ENCODE data around the gene DNALI1.

Gene DNALI1

GRCh38 chr1:37560401-37561132, 3.8 kb downstream of the DNALI1 start:
- TF ChIP-seq ZFP3 (CRISPR knock-in tag; IDR thresholded peaks at IDR 0.05): no peak
- TF ChIP-seq SNAI2 (CRISPR knock-in tag; IDR thresholded peaks at IDR 0.05): no peak
- no peak for TF ChIP-seq GLIS3 (CRISPR knock-in tag; IDR thresholded peaks at IDR 0.05)
- TF ChIP-seq ZFP30 (CRISPR knock-in tag; IDR thresholded peaks at IDR 0.05): no peak
- TF ChIP-seq POU6F1 (CRISPR knock-in tag; IDR thresholded peaks at IDR 0.05; ENCODE audit: borderline replicate concordance, low read depth): no peak
- TF ChIP-seq ZNF70 (CRISPR knock-in tag; IDR thresholded peaks at IDR 0.05): no peak
- no peak for TF ChIP-seq ESRRG (CRISPR knock-in tag; IDR thresholded peaks at IDR 0.05)
- TF ChIP-seq TCF4 (CRISPR knock-in tag; IDR thresholded peaks at IDR 0.05; ENCODE audit: borderline replicate concordance): no peak
- TF ChIP-seq ARNTL (CRISPR knock-in tag; IDR thresholded peaks at IDR 0.05; ENCODE audit: borderline replicate concordance, low read depth): no peak
- no peak for TF ChIP-seq ZNF565 (CRISPR knock-in tag; conservative IDR thresholded peaks at IDR 0.05; ENCODE audit: low read depth)
- no peak for ATAC-seq

GRCh38 chr1:37561133-37562132, 4.7 kb downstream of the DNALI1 start:
- no peak for TF ChIP-seq PATZ1 (CRISPR knock-in tag; IDR thresholded peaks at IDR 0.05; ENCODE audit: borderline replicate concordance)
- TF ChIP-seq ZFP30 (CRISPR knock-in tag; IDR thresholded peaks at IDR 0.05): no peak
- TF ChIP-seq ZFP3 (CRISPR knock-in tag; IDR thresholded peaks at IDR 0.05): no peak
- TF ChIP-seq TSHZ2 (CRISPR knock-in tag; IDR thresholded peaks at IDR 0.05): no peak
- no peak for TF ChIP-seq ZC3H10 (CRISPR knock-in tag; IDR thresholded peaks at IDR 0.05)
- peak; percentile 79 for ATAC-seq

GRCh38 chr1:37562984-37563383, 6.2 kb downstream of the DNALI1 start:
- no peak for ATAC-seq
- TF ChIP-seq ISL1 (CRISPR knock-in tag; IDR thresholded peaks at IDR 0.05) (no peak), ZNF8 (CRISPR knock-in tag; IDR thresholded peaks at IDR 0.05) (no peak), TCF4 (CRISPR knock-in tag; IDR thresholded peaks at IDR 0.05; ENCODE audit: borderline replicate concordance) (no peak), POU6F1 (CRISPR knock-in tag; IDR thresholded peaks at IDR 0.05; ENCODE audit: borderline replicate concordance, low read depth) (no peak), CREB5 (CRISPR knock-in tag; IDR thresholded peaks at IDR 0.05; ENCODE audit: low read depth) (no peak), ZNF565 (CRISPR knock-in tag; conservative IDR thresholded peaks at IDR 0.05; ENCODE audit: low read depth) (no peak), ESRRG (CRISPR knock-in tag; IDR thresholded peaks at IDR 0.05) (no peak), ZFP30 (CRISPR knock-in tag; IDR thresholded peaks at IDR 0.05) (no peak), CSDC2 (CRISPR knock-in tag; IDR thresholded peaks at IDR 0.05) (no peak), ZNF70 (CRISPR knock-in tag; IDR thresholded peaks at IDR 0.05) (no peak), SNAI2 (CRISPR knock-in tag; IDR thresholded peaks at IDR 0.05) (no peak), PPARA (CRISPR knock-in tag; IDR thresholded peaks at IDR 0.05; ENCODE audit: borderline replicate concordance) (no peak)

All from SK-N-SH treated with all-trans-retinoic acid at 6 μM for 48 hours (cell line).